Cardiac muscle cell (in vitro differentiated cells and primary cell): ENCODE data around the gene DSTN. TPM values are rescaled to one million over a fixed set of nuclear protein-coding genes. Genes with fewer than 3 reads are reported as not detected.

Experiments used
- DNase-seq, 2 donors: peaks; one replicate each; pipeline versions ENCODE4 v3.0.0 to v3.0.0-alpha.2; 2010 to 2017; ENCODE audit warnings: low read depth in 1 of 2, low spot score in 1 of 2
- H3K27ac ChIP-seq: fragments of 200-600 bp; sonication (generic); 2 replicates; pipeline ENCODE4 v1.5.1; 2016
- H3K27me3 ChIP-seq: fragments of 200-600 bp; sonication (generic); 2 replicates; pipeline ENCODE4 v1.6.0; 2016; ENCODE audit warnings: control low read depth
- H3K36me3 ChIP-seq: fragments of 200-600 bp; sonication (generic); 2 replicates; pipeline ENCODE4 v1.5.1; 2016; ENCODE audit warnings: control low read depth
- H3K4me1 ChIP-seq: fragments of 200-600 bp; sonication (generic); 2 replicates; pipeline ENCODE4 v1.8.1; 2017; ENCODE audit warnings: low read depth, mild to moderate bottlenecking, mixed run types
- H3K4me3 ChIP-seq: fragments of 200-600 bp; sonication (generic); 2 replicates; pipeline ENCODE4 v1.5.1; 2016; ENCODE audit warnings: mild to moderate bottlenecking
- H3K9me3 ChIP-seq: fragments of 200-600 bp; sonication (generic); 2 replicates; pipeline ENCODE4 v1.5.1; 2017; ENCODE audit warnings: low read depth, mild to moderate bottlenecking, control low read depth
- CTCF ChIP-seq: IDR thresholded peaks from 2 replicates; pipeline ENCODE4 v1.5.1; 2012; ENCODE audit warnings: low read depth, mild to moderate bottlenecking, low read length
- polyA plus RNA-seq: library from polyadenylated mRNA; unstranded; fragments of >200 nt; fragmentation: Nextera tagmentation; extraction: Ambion mirVana; gene quantifications from 2 replicates; pipeline ENCODE4 v1.2.1, GENCODE V29; 2016
- total RNA-seq: library from RNA; depleted of rRNA; stranded (reverse); fragments of >200 nt; gene quantifications from 2 replicates; pipeline ENCODE4 v1.2.3, GENCODE V29; 2016

The DSTN gene
- total and polyA plus RNA-seq, 2 experiments from 2014 or later = 231 to 743 TPM

DNA sequence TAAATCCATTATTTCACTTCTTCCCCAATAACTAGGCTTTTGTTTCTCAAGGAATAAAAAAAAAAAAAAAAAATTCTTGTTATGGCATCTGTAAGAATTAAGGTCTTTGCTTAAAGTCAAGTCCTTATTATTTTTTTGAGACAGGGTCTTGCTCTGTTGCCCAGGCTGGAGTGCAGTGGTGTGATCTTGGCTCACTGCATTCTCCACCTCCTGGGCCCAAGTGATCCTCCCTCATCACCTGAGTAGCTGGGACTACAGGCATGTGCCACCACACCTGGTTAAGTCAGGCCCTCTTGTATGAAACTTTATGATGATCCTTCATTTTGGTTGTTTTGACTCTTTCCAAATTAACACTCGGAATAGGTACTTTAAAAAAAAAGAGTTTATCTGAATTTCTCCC is 17.3 kb downstream of the DSTN start:
- no peaks in the 10 kb centered on the region for H3K9me3 ChIP-seq
- peak overlapping the region; percentile 96 for H3K27ac ChIP-seq
- peaks cover 60% of the 10 kb centered on the region for H3K4me1 ChIP-seq
- no peaks in the 10 kb centered on the region for H3K36me3 ChIP-seq
- no peaks in the 10 kb centered on the region for H3K27me3 ChIP-seq
- TF ChIP-seq CTCF = no peak
- no peak for DNase-seq
- H3K4me3 ChIP-seq = no peak overlapping the region

DNA sequence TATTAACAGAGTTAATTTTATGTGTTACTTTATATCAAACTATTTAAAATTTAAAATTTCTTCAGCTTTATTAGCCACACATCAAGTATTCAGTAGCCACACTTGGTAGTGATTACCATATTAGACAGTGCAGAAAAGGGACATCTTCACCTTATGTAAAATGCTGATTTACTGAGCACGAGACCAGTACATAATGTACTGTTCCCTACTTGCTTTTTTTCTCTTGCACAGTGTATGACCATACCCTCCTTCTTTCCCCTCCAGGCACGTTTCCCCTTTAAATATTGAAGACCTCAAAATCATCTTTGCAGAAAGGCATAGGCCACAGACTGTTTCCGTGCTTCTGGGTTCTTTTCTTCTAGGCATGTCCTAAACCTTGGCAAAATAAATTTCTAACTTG is 17.9 kb downstream of the DSTN start:
- peaks cover 64% of the 10 kb centered on the region for H3K4me1 ChIP-seq
- peak overlapping the region; percentile 96 for H3K27ac ChIP-seq
- no peaks in the 10 kb centered on the region for H3K36me3 ChIP-seq
- H3K9me3 ChIP-seq = no peaks in the 10 kb centered on the region
- no peak for TF ChIP-seq CTCF
- H3K27me3 ChIP-seq = no peaks in the 10 kb centered on the region
- no peak for DNase-seq
- H3K4me3 ChIP-seq = no peak overlapping the region

- no peak for DNase-seq
- Histone ChIP-seq H3K4me3 (no peak overlapping the region), H3K4me1 (peaks cover 77% of the 10 kb centered on the region), H3K36me3 (no peaks in the 10 kb centered on the region), H3K27ac (peak overlapping the region; percentile 96), H3K27me3 (no peaks in the 10 kb centered on the region), H3K9me3 (no peaks in the 10 kb centered on the region)
- no peak for TF ChIP-seq CTCF
These were observed 19.4 kb downstream of the DSTN start for GRCh38 chr20:17589161-17589834.

GRCh38 chr20:17590245-17590644 is 20.4 kb downstream of the DSTN start:
- H3K9me3 ChIP-seq = no peaks in the 10 kb centered on the region
- peak overlapping the region; percentile 96 for H3K27ac ChIP-seq
- H3K27me3 ChIP-seq = no peaks in the 10 kb centered on the region
- TF ChIP-seq CTCF = no peak
- H3K4me3 ChIP-seq = peak overlapping the region; percentile 9
- H3K36me3 ChIP-seq = no peaks in the 10 kb centered on the region
- H3K4me1 ChIP-seq = peaks cover 80% of the 10 kb centered on the region
- DNase-seq = peak in 1 of 2 donors; percentile 35

DNA sequence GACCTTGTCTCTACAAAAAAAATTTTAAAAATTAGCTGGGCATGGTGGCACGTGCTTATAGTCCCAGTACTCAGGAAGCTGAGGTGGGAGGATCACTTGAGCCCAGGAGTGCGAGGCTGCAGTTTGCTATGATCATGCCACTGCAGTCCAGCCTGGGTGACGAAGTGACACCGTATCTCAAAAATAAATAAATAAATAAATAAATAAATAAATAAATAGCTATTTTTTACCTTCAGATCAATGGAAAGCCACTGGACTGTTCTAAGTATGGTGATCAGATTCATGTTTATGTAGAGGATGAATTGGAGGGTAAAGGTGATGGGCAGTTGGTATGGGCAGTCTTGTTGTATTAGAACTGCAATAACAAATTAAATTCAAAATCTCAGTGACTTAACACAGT is 24.0 kb downstream of the DSTN start:
- Histone ChIP-seq H3K36me3 (no peaks in the 10 kb centered on the region), H3K27me3 (no peaks in the 10 kb centered on the region), H3K27ac (peak overlapping the region; percentile 29), H3K4me1 (peaks cover 75% of the 10 kb centered on the region), H3K9me3 (no peaks in the 10 kb centered on the region), H3K4me3 (no peak overlapping the region)
- DNase-seq = no peak
- TF ChIP-seq CTCF = no peak
